ENCODE data around the gene SCN2B.

GRCh38 chr11:118162846-118163245 lies 13.6 kb downstream of the SCN2B start:
- TF ChIP-seq CTCF (IDR thresholded peaks at IDR 0.05) (no peak), POLR2A (IDR thresholded peaks at IDR 0.05) (no peak)

All from upper lobe of left lung (tissue), 4 donors.